Suprapubic skin (tissue), 4 donors: Measurements from ENCODE around the gene OASL.

Source experiments
- POLR2A ChIP-seq, 2 donors: fragments of 450-650 bp; IDR thresholded peaks; one replicate each; pipeline ENCODE4 v1.6.1; 2017; ENCODE audit warnings: antibody characterized with exemption in 2 of 2, mild to moderate bottlenecking in 2 of 2, moderate library complexity in 2 of 2
- POLR2AphosphoS5 ChIP-seq, 3 donors: sonication (generic); formaldehyde crosslinking; IDR thresholded peaks; one replicate each; pipeline ENCODE4 v1.6.1; 2017; ENCODE audit warnings: antibody characterized with exemption in 3 of 3
- TF ChIP-seq, protein P1 (sequence below), 2 donors: fragments of 200-600 bp in 1 of 2; fragments of 450-650 bp in 1 of 2; sonication (generic) in 1 of 2; IDR thresholded peaks; one replicate each; pipeline ENCODE4 v1.5.1; 2016 to 2019; ENCODE audit warnings: antibody characterized with exemption in 2 of 2, mild to moderate bottlenecking in 1 of 2, moderate library complexity in 1 of 2

GRCh38 chr12:121018860-121019617 is 20.0 kb downstream of the OASL start:
- TF ChIP-seq POLR2A (IDR thresholded peaks at IDR 0.05) (no peak), POLR2AphosphoS5 (IDR thresholded peaks at IDR 0.05) (no peak)
- TF ChIP-seq, protein P1, sequence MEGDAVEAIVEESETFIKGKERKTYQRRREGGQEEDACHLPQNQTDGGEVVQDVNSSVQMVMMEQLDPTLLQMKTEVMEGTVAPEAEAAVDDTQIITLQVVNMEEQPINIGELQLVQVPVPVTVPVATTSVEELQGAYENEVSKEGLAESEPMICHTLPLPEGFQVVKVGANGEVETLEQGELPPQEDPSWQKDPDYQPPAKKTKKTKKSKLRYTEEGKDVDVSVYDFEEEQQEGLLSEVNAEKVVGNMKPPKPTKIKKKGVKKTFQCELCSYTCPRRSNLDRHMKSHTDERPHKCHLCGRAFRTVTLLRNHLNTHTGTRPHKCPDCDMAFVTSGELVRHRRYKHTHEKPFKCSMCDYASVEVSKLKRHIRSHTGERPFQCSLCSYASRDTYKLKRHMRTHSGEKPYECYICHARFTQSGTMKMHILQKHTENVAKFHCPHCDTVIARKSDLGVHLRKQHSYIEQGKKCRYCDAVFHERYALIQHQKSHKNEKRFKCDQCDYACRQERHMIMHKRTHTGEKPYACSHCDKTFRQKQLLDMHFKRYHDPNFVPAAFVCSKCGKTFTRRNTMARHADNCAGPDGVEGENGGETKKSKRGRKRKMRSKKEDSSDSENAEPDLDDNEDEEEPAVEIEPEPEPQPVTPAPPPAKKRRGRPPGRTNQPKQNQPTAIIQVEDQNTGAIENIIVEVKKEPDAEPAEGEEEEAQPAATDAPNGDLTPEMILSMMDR (IDR thresholded peaks at IDR 0.05) = no peak
